Gastrocnemius medialis (tissue), 4 donors: Measurements from ENCODE around the gene LAMA3.

ENCODE experiments used
- POLR2A ChIP-seq, 2 donors: fragments of 450-650 bp; IDR thresholded peaks; one replicate each; pipeline ENCODE4 v1.6.1; 2017; ENCODE audit warnings: antibody characterized with exemption in 2 of 2, mild to moderate bottlenecking in 2 of 2, moderate library complexity in 2 of 2
- TF ChIP-seq, protein P1 (sequence below), 5 experiments: fragments of 450-650 bp in 3 of 5; fragments of 200-600 bp in 2 of 5; sonication (generic) in 2 of 5; IDR thresholded peaks in 4 of 5; conservative IDR thresholded peaks in 1 of 5; 1 replicate in 4 of 5; 2 replicates in 1 of 5; pipeline ENCODE4 v1.5.1; 2016 to 2019; ENCODE audit warnings: antibody characterized with exemption in 5 of 5, mild to moderate bottlenecking in 3 of 5, moderate library complexity in 3 of 5

GRCh38 chr18:23805898-23806297 lies 116.6 kb downstream of the LAMA3 start:
- TF ChIP-seq, protein P1, sequence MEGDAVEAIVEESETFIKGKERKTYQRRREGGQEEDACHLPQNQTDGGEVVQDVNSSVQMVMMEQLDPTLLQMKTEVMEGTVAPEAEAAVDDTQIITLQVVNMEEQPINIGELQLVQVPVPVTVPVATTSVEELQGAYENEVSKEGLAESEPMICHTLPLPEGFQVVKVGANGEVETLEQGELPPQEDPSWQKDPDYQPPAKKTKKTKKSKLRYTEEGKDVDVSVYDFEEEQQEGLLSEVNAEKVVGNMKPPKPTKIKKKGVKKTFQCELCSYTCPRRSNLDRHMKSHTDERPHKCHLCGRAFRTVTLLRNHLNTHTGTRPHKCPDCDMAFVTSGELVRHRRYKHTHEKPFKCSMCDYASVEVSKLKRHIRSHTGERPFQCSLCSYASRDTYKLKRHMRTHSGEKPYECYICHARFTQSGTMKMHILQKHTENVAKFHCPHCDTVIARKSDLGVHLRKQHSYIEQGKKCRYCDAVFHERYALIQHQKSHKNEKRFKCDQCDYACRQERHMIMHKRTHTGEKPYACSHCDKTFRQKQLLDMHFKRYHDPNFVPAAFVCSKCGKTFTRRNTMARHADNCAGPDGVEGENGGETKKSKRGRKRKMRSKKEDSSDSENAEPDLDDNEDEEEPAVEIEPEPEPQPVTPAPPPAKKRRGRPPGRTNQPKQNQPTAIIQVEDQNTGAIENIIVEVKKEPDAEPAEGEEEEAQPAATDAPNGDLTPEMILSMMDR (IDR thresholded peaks at IDR 0.05 in 4 of 5, conservative IDR thresholded peaks at IDR 0.05 in 1 of 5) = no peak
- no peak for TF ChIP-seq POLR2A (IDR thresholded peaks at IDR 0.05)
